Right atrium auricular region (tissue), 2 donors: ENCODE results near the gene R3HDM1. TPM values are rescaled to one million over a fixed set of nuclear protein-coding genes. Genes with fewer than 3 reads are reported as not detected.
"Not testable (repeated sequence)": the region's sequence is repeated elsewhere in the genome, so short reads cannot be mapped to it uniquely, and the experiment has no call there.

Source experiments
- DNase-seq: peaks from one replicate; pipeline ENCODE4 v3.0.0-alpha.2; 2019; ENCODE audit warnings: low spot score
- H3K27ac ChIP-seq, 2 donors: fragments of 200-600 bp; sonication (generic); 1 replicate in 1 of 2; 2 replicates in 1 of 2; pipeline ENCODE4 v1.5.1; 2016 to 2019
- H3K27me3 ChIP-seq, 2 donors: fragments of 200-600 bp; sonication (generic); one replicate each; pipeline versions ENCODE4 v1.5.1 to v1.6.0; 2017 to 2019
- H3K36me3 ChIP-seq: fragments of 200-600 bp; sonication (generic); one replicate; pipeline ENCODE4 v1.5.1; 2016
- H3K4me1 ChIP-seq, 2 donors: fragments of 200-600 bp; sonication (generic); one replicate each; pipeline versions ENCODE4 v1.5.1 to v1.6.0; 2017 to 2019
- H3K4me3 ChIP-seq, 2 donors: fragments of 200-600 bp; sonication (generic); 1 replicate in 1 of 2; 2 replicates in 1 of 2; pipeline ENCODE4 v1.5.1; 2017 to 2019; ENCODE audit warnings: mild to moderate bottlenecking in 1 of 2, moderate library complexity in 1 of 2
- H3K9me3 ChIP-seq, 2 donors: fragments of 200-600 bp; sonication (generic); one replicate each; pipeline ENCODE4 v1.5.1; 2019
- total RNA-seq, 2 donors: library from RNA; depleted of rRNA; stranded (reverse); fragments of >200 nt; gene quantifications; one replicate each; pipeline ENCODE4 v1.1.0, GENCODE V29; 2016
- TF ChIP-seq, protein P1 (sequence below), 2 donors: fragments of 200-600 bp; sonication (generic); IDR thresholded peaks; one replicate each; pipeline ENCODE4 v1.5.1; 2019; ENCODE audit warnings: antibody characterized with exemption in 2 of 2

Gene R3HDM1
- total RNA-seq = 10 to 100 TPM; 12.1 to 14.3 TPM

DNA sequence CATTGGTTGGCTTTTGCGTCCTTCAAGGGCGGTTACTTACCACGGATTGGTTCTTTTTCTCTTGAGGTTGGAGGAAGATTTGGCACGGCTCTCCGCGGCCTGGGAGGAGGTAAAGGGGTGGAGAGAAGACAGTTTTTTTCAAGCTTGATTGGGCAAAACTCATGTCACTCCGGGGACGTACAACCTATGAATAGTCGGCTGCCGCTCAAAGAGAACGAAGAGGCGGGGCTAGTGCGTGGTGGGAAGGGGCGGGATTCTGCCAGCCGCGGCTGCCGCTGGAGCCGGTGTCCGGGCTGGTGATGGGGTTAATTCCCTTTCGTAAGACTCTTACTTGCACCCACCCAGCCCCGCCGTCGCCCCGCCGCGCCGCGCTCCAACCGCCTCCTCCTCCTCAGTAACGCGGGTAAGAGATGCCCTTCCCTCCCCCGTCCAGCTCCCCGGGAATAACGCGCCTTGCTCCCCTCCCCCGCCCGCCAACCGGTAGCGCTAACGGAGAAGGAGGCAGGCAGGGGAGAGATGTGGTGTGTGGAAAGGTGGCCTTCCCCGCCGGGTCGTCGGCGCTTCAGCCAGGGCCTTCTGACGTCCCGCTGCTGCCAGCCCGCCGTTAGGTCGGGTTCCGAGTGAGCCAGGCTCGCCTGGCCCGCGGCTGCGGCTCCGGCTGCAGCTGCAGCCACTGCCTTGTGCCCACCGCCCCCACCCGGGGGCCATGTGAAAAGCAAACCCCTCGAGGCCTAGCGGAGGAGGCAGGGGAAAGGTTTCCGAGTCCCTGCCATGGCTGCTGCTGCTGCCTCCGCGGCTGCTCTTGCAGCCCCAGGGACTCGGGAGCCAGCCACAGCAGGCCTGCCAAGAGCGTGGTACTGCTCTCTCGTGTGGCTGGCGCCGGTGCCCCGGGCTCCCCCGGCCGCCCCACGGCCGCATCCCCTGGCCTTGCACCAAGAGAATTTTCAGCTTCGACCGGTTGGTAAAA, at the start of gene R3HDM1:
Gene R3HDM1, plus strand, starts transcription at position 254 of the 967 bp plus-strand sequence. CDS start 73,362 bp downstream, outside the sequence.
- H3K27ac ChIP-seq = peak within 1 kb of the TSS; percentile 93 to 95
- peaks cover 0 to 22% of the 10 kb centered on the region in 2 donors for H3K4me1 ChIP-seq
- DNase-seq = peak; percentile 99
- TF ChIP-seq, protein P1, sequence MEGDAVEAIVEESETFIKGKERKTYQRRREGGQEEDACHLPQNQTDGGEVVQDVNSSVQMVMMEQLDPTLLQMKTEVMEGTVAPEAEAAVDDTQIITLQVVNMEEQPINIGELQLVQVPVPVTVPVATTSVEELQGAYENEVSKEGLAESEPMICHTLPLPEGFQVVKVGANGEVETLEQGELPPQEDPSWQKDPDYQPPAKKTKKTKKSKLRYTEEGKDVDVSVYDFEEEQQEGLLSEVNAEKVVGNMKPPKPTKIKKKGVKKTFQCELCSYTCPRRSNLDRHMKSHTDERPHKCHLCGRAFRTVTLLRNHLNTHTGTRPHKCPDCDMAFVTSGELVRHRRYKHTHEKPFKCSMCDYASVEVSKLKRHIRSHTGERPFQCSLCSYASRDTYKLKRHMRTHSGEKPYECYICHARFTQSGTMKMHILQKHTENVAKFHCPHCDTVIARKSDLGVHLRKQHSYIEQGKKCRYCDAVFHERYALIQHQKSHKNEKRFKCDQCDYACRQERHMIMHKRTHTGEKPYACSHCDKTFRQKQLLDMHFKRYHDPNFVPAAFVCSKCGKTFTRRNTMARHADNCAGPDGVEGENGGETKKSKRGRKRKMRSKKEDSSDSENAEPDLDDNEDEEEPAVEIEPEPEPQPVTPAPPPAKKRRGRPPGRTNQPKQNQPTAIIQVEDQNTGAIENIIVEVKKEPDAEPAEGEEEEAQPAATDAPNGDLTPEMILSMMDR (IDR thresholded peaks at IDR 0.05) = peak in 1 of 2 donors; percentile 33
- H3K4me3 ChIP-seq = peak within 1 kb of the TSS; percentile 71 to 93
- H3K36me3 ChIP-seq = no peaks in the 10 kb centered on the region
- H3K9me3 ChIP-seq = no peaks in the 10 kb centered on the region
- no peaks in the 10 kb centered on the region for H3K27me3 ChIP-seq

DNA sequence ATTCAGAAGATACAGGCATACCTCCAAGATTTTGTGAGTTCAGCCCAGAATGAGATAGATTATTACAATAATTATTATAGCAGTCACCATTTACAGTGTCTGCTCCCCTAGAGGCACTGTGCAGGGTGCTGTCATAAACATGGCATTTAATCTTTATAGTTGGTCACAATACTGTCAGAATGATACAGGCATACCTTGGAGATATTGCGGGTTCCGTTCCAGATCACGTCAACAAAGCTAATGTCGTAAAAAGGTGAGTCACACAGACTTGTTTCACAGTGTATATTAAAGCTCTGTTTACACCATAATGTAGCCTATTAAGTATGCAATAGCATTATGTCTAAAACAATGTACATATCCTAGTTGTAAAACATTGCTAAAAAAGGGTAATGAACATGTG, 45.8 kb upstream of the R3HDM1 start:
- Histone ChIP-seq H3K36me3 (no peaks in the 10 kb centered on the region), H3K27me3 (no peaks in the 10 kb centered on the region), H3K9me3 (peaks cover 0 to 5% of the 10 kb centered on the region in 2 donors), H3K4me3 (no peak overlapping the region), H3K4me1 (no peaks in the 10 kb centered on the region), H3K27ac (no peak overlapping the region)
- TF ChIP-seq, protein P1 (IDR thresholded peaks at IDR 0.05) = no peak
- DNase-seq = no peak

DNA sequence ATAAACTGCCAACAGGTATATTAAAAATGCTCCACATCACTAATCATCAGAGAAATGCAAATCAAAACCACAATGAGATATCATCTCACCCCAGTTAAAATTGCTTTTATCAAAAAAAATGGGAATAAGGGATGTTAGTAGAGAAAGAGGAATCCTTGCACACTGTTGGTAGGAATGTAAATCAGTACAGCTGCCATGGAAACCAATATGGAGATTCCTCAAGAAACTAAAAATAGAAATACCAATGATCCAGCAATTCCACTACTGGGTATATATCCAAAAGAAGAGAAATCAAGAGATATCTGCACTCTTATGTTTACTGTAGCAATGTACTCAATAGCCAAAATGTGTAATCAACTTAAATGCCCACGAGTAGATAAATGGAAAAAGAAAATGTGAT, 40.9 kb upstream of the R3HDM1 start:
- Histone ChIP-seq H3K9me3 (peaks cover 0 to 5% of the 10 kb centered on the region in 2 donors), H3K27ac (no peak overlapping the region), H3K36me3 (no peaks in the 10 kb centered on the region), H3K4me3 (no peak overlapping the region), H3K27me3 (no peaks in the 10 kb centered on the region), H3K4me1 (no peaks in the 10 kb centered on the region)
- TF ChIP-seq, protein P1 (IDR thresholded peaks at IDR 0.05) = no peak
- no peak for DNase-seq

DNA sequence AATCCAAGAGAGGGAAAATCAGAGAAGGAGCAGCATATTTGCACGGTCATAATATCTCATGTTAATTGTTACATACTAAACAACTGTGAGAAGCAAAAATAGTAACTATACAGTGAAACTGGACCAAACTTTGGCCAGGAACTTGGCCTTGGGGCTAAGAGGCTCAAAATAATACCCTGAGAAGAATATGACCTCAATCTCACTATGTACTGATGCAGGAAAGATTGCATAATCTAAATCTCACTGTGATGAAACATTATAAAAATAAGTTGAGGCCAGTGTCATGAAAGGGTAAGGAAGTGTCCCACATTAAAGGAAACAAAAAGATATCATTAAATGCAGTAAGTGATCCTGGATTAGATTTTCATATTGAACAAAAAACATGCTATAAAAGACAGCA, 36.8 kb upstream of the R3HDM1 start:
- Histone ChIP-seq H3K9me3 (peaks cover 0 to 18% of the 10 kb centered on the region in 2 donors), H3K4me3 (no peak overlapping the region), H3K4me1 (no peaks in the 10 kb centered on the region), H3K27me3 (no peaks in the 10 kb centered on the region), H3K27ac (no peak overlapping the region), H3K36me3 (no peaks in the 10 kb centered on the region)
- TF ChIP-seq, protein P1 (IDR thresholded peaks at IDR 0.05) = no peak
- DNase-seq = no peak

DNA sequence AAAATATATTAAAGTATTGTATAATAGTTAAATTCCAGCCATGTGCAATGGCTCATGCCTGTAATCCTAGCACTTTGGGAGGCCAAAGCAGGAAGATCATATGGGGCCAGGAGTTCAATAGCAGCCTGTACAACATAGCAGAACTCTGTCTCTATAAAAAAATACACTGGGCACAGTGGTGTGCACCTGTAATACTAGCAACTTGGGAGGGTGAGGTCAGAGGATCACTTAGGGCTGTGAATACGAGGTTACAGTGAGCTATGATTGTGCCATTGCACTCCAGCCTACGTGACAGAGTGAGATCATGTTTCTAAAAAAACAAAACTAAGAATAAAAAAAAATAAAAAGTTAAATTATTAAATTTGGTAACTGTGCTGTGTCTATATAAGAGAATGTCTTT, 36.4 kb upstream of the R3HDM1 start:
- TF ChIP-seq, protein P1 (IDR thresholded peaks at IDR 0.05) = no peak
- Histone ChIP-seq H3K27me3 (no peaks in the 10 kb centered on the region), H3K36me3 (no peaks in the 10 kb centered on the region), H3K4me3 (no peak overlapping the region), H3K4me1 (no peaks in the 10 kb centered on the region), H3K27ac (no peak overlapping the region), H3K9me3 (peaks cover 0 to 22% of the 10 kb centered on the region in 2 donors)
- DNase-seq = no peak

DNA sequence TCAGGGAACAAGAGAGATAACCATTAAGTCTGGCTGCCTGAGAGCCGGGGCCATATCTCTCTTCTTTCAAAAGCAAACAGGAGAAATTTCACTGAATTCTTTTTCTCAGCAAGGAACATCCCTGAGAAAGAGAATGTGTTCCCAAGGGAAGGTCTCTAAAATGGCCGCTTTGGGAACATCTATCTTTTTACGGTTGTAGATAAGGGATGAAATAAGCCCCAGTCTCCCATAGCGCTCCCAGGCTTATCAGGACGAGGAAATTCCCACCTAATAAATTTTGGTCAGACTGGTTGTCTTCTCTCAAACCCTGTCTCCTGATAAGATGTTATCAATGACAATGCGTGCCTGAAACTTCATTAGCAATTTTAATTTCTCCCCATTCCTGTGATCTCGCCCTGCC, 32.7 kb upstream of the R3HDM1 start:
- not testable (repeated sequence) for H3K4me1 ChIP-seq, H3K27ac ChIP-seq, H3K36me3 ChIP-seq, DNase-seq, H3K27me3 ChIP-seq, H3K4me3 ChIP-seq
- H3K9me3 ChIP-seq = peaks cover 0 to 26% of the 10 kb centered on the region in 2 donors
